Lower leg skin (tissue), 3 donors: ENCODE results near the gene AUH.

ENCODE experiments used
- POLR2A ChIP-seq, 2 donors: fragments of 450-650 bp; IDR thresholded peaks; one replicate each; pipeline ENCODE4 v1.6.1; 2016 to 2017; ENCODE audit warnings: antibody characterized with exemption in 2 of 2, mild to moderate bottlenecking in 1 of 2, moderate library complexity in 1 of 2
- TF ChIP-seq, protein P1 (sequence below), 3 donors: fragments of 450-650 bp; IDR thresholded peaks; one replicate each; pipeline ENCODE4 v1.5.1; 2016; ENCODE audit warnings: antibody characterized with exemption in 3 of 3, mild to moderate bottlenecking in 3 of 3, moderate library complexity in 2 of 3

DNA sequence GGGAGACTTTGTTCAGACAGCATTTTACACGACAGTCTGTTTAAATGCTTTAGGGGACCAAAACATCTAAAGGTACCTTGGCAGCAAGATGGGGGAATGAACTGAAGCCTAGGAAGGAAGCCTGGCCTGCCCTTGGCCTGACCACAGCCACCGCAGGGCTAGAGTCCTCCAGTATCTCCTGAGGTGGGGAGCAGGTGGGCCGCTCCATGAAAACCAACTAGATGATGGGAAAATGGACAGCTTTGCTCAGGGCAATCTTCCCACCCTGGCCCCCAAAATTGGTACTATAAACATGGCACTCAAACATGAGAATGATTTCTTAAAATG is 153.3 kb downstream of the AUH start:
- TF ChIP-seq, protein P1, sequence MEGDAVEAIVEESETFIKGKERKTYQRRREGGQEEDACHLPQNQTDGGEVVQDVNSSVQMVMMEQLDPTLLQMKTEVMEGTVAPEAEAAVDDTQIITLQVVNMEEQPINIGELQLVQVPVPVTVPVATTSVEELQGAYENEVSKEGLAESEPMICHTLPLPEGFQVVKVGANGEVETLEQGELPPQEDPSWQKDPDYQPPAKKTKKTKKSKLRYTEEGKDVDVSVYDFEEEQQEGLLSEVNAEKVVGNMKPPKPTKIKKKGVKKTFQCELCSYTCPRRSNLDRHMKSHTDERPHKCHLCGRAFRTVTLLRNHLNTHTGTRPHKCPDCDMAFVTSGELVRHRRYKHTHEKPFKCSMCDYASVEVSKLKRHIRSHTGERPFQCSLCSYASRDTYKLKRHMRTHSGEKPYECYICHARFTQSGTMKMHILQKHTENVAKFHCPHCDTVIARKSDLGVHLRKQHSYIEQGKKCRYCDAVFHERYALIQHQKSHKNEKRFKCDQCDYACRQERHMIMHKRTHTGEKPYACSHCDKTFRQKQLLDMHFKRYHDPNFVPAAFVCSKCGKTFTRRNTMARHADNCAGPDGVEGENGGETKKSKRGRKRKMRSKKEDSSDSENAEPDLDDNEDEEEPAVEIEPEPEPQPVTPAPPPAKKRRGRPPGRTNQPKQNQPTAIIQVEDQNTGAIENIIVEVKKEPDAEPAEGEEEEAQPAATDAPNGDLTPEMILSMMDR (IDR thresholded peaks at IDR 0.05): no peak
- no peak for TF ChIP-seq POLR2A (IDR thresholded peaks at IDR 0.05)
